Mesendoderm (in vitro differentiated cells): Measurements from ENCODE around the gene MTCH1.

Source experiments
- DNase-seq: peaks from one replicate; pipeline ENCODE4 v3.0.0; 2013
- H2AK5ac ChIP-seq: 2 replicates; pipeline ENCODE4 v1.6.1; 2013; ENCODE audit warnings: low read length, inconsistent platforms
- H2BK120ac ChIP-seq: 2 replicates; pipeline ENCODE4 v1.6.1; 2013; ENCODE audit warnings: low read depth, mild to moderate bottlenecking, low read length, moderate library complexity, mixed read lengths
- H2BK15ac ChIP-seq: replicated peaks from 2 replicates; pipeline ENCODE4 v1.6.1; 2013; ENCODE audit warnings: low read depth, mild to moderate bottlenecking, moderate library complexity
- H2BK5ac ChIP-seq: 2 replicates; pipeline ENCODE4 v1.6.1; 2013; ENCODE audit warnings: low read length, inconsistent platforms
- H3K18ac ChIP-seq: 2 replicates; pipeline ENCODE4 v1.6.1; 2013; ENCODE audit warnings: mild to moderate bottlenecking, low read length, mixed read lengths
- H3K23ac ChIP-seq: one replicate; pipeline ENCODE4 v1.6.1; 2013; ENCODE audit warnings: low read length
- H3K27ac ChIP-seq: 2 replicates; pipeline ENCODE4 v1.5.1; 2013; ENCODE audit warnings: low read depth, mild to moderate bottlenecking, inconsistent platforms, low read length, moderate library complexity
- H3K27me3 ChIP-seq: 2 replicates; pipeline ENCODE4 v1.6.1; 2013; ENCODE audit warnings: low read length, control low read depth, mild to moderate bottlenecking, inconsistent platforms; ENCODE audit not compliant: insufficient read depth, poor library complexity
- H3K36me3 ChIP-seq: 2 replicates; pipeline ENCODE4 v1.6.1; 2013; ENCODE audit warnings: low read length, inconsistent platforms; ENCODE audit not compliant: control insufficient read depth, insufficient read depth
- H3K4ac ChIP-seq: one replicate; pipeline ENCODE4 v1.6.1; 2013; ENCODE audit warnings: low read depth, mild to moderate bottlenecking, low read length, moderate library complexity
- H3K4me1 ChIP-seq: 2 replicates; pipeline ENCODE4 v1.6.1; 2013; ENCODE audit warnings: low read depth, low read length, inconsistent platforms; ENCODE audit not compliant: control insufficient read depth
- H3K4me2 ChIP-seq: 2 replicates; pipeline ENCODE4 v1.6.1; 2013; ENCODE audit warnings: low read length
- H3K4me3 ChIP-seq: 2 replicates; pipeline ENCODE4 v1.5.1; 2013; ENCODE audit warnings: mild to moderate bottlenecking, low read length
- H3K56ac ChIP-seq: one replicate; pipeline ENCODE4 v1.6.1; 2013; ENCODE audit warnings: low read length
- H3K79me1 ChIP-seq: 2 replicates; pipeline ENCODE4 v1.6.1; 2013; ENCODE audit warnings: low read length, inconsistent platforms
- H3K79me2 ChIP-seq: 2 replicates; pipeline ENCODE4 v1.6.1; 2013; ENCODE audit warnings: mild to moderate bottlenecking, low read length; ENCODE audit not compliant: control insufficient read depth, insufficient read depth
- H3K9ac ChIP-seq: 2 replicates; pipeline ENCODE4 v1.6.1; 2013; ENCODE audit warnings: low read length, inconsistent platforms
- H4K5ac ChIP-seq: one replicate; pipeline ENCODE4 v1.6.1; 2013; ENCODE audit warnings: low read length
- H4K8ac ChIP-seq: one replicate; pipeline ENCODE4 v1.6.1; 2013; ENCODE audit warnings: low read depth, mild to moderate bottlenecking, control low read depth, low read length, moderate library complexity
- WGBS: extraction: QIAGEN DNeasy Blood & Tissue Kit; methylation state at CpG from one replicate; pipeline ENCODE4 v1.1.7; 2013; ENCODE audit warnings: low lambda C conversion rate, missing lambda C conversion rate; ENCODE audit not compliant: insufficient coverage; ENCODE audit errors: extremely low coverage; 5-methylcytosine and 5-hydroxymethylcytosine counted together

MTCH1 gene

GRCh38 chr6:36955671-36956445 lies 30.1 kb downstream of the MTCH1 start:
- H3K27ac ChIP-seq = no peak overlapping the region
- H3K9ac ChIP-seq = no peak overlapping the region
- no peak for DNase-seq
- no peaks in the 10 kb centered on the region for H3K79me1 ChIP-seq
- no peak overlapping the region for H2BK5ac ChIP-seq
- H3K4me2 ChIP-seq = no peak overlapping the region
- no peak overlapping the region for H3K56ac ChIP-seq
- no peaks in the 10 kb centered on the region for H3K36me3 ChIP-seq
- H3K23ac ChIP-seq = no peak overlapping the region
- no peak overlapping the region for H2AK5ac ChIP-seq
- no CpG with 5 or more reads among the region's 9 CpGs for WGBS
- no peak overlapping the region for H4K8ac ChIP-seq
- H3K27me3 ChIP-seq = no peaks in the 10 kb centered on the region
- no peak overlapping the region for H2BK15ac ChIP-seq
- no peak overlapping the region for H3K4ac ChIP-seq
- no peak overlapping the region for H4K5ac ChIP-seq
- peaks cover 7% of the 10 kb centered on the region for H3K4me1 ChIP-seq
- H2BK120ac ChIP-seq = no peak overlapping the region
- H3K79me2 ChIP-seq = no peaks in the 10 kb centered on the region
- no peak overlapping the region for H3K4me3 ChIP-seq
- no peak overlapping the region for H3K18ac ChIP-seq

GRCh38 chr6:36955136-36955535 lies 30.9 kb downstream of the MTCH1 start:
- no CpG with 5 or more reads among the region's 6 CpGs for WGBS
- H4K8ac ChIP-seq = no peak overlapping the region
- H3K4ac ChIP-seq = no peak overlapping the region

GRCh38 chr6:36954262-36954931 lies 31.6 kb downstream of the MTCH1 start, which contains the start of gene PI16:
Gene PI16 (plus strand): TSS chr6:36954738. CDS start chr6:36954761, 23 bp downstream.
- Histone ChIP-seq H3K23ac (no peak within 1 kb of the TSS), H3K79me2 (no peaks in the 10 kb centered on the region), H3K36me3 (no peaks in the 10 kb centered on the region), H2BK15ac (no peak within 1 kb of the TSS), H2AK5ac (no peak within 1 kb of the TSS), H3K4ac (no peak within 1 kb of the TSS), H2BK5ac (no peak within 1 kb of the TSS), H3K4me3 (no peak within 1 kb of the TSS), H3K27ac (no peak within 1 kb of the TSS), H3K79me1 (no peaks in the 10 kb centered on the region), H3K9ac (no peak within 1 kb of the TSS), H3K4me2 (no peak within 1 kb of the TSS), H3K4me1 (peaks cover 7% of the 10 kb centered on the region), H3K27me3 (no peaks in the 10 kb centered on the region), H4K5ac (no peak within 1 kb of the TSS), H3K18ac (no peak within 1 kb of the TSS), H2BK120ac (no peak within 1 kb of the TSS), H3K56ac (no peak within 1 kb of the TSS), H4K8ac (no peak within 1 kb of the TSS)
- WGBS = no CpG with 5 or more reads among the region's 14 CpGs
- no peak for DNase-seq

More at GRCh38 chr6:36955136-36955535, 30.9 kb downstream of the MTCH1 start:
- H2AK5ac ChIP-seq = no peak overlapping the region
- H3K23ac ChIP-seq = no peak overlapping the region
- no peaks in the 10 kb centered on the region for H3K79me2 ChIP-seq
- no peak overlapping the region for H4K5ac ChIP-seq
- H2BK15ac ChIP-seq = no peak overlapping the region
- no peak overlapping the region for H3K4me2 ChIP-seq
- H3K4me3 ChIP-seq = no peak overlapping the region
- DNase-seq = no peak
- no peak overlapping the region for H3K9ac ChIP-seq
- no peaks in the 10 kb centered on the region for H3K79me1 ChIP-seq
- H3K56ac ChIP-seq = no peak overlapping the region
- H3K36me3 ChIP-seq = no peaks in the 10 kb centered on the region
- no peaks in the 10 kb centered on the region for H3K27me3 ChIP-seq
- no peak overlapping the region for H3K18ac ChIP-seq
- H2BK120ac ChIP-seq = no peak overlapping the region
- no peak overlapping the region for H3K27ac ChIP-seq
- H3K4me1 ChIP-seq = peaks cover 7% of the 10 kb centered on the region
- H2BK5ac ChIP-seq = no peak overlapping the region

GRCh38 chr6:36953931-36954261 lies 32.1 kb downstream of the MTCH1 start:
- no peak overlapping the region for H3K4ac ChIP-seq

GRCh38 chr6:36949636-36950035 lies 36.4 kb downstream of the MTCH1 start:
- Histone ChIP-seq H3K4me3 (no peak overlapping the region), H3K27ac (no peak overlapping the region), H2BK5ac (no peak overlapping the region), H4K5ac (no peak overlapping the region), H2BK120ac (no peak overlapping the region), H3K4me2 (no peak overlapping the region), H3K9ac (no peak overlapping the region), H4K8ac (no peak overlapping the region), H3K79me2 (no peaks in the 10 kb centered on the region), H3K36me3 (no peaks in the 10 kb centered on the region), H3K18ac (no peak overlapping the region), H3K27me3 (no peaks in the 10 kb centered on the region), H3K4ac (no peak overlapping the region), H2AK5ac (no peak overlapping the region), H2BK15ac (no peak overlapping the region), H3K79me1 (no peaks in the 10 kb centered on the region), H3K4me1 (no peaks in the 10 kb centered on the region), H3K56ac (no peak overlapping the region), H3K23ac (no peak overlapping the region)
- WGBS = no CpG with 5 or more reads among the region's 3 CpGs
- DNase-seq = no peak

More at GRCh38 chr6:36953931-36954261, 32.1 kb downstream of the MTCH1 start:
- Histone ChIP-seq H2BK120ac (no peak overlapping the region), H3K4me3 (no peak overlapping the region), H2BK5ac (no peak overlapping the region), H2AK5ac (no peak overlapping the region), H4K8ac (no peak overlapping the region), H3K56ac (no peak overlapping the region), H4K5ac (no peak overlapping the region), H3K23ac (no peak overlapping the region), H3K36me3 (no peaks in the 10 kb centered on the region), H3K4me1 (peaks cover 7% of the 10 kb centered on the region), H3K27me3 (no peaks in the 10 kb centered on the region), H3K79me2 (no peaks in the 10 kb centered on the region), H2BK15ac (no peak overlapping the region), H3K4me2 (no peak overlapping the region), H3K9ac (no peak overlapping the region), H3K18ac (no peak overlapping the region), H3K79me1 (no peaks in the 10 kb centered on the region), H3K27ac (no peak overlapping the region)
- WGBS = no CpG with 5 or more reads among the region's 1 CpG
- DNase-seq = no peak
